ENCODE measurements around the gene GBE1.
"Not testable (repeated sequence)": the region's sequence is repeated elsewhere in the genome, so short reads cannot be mapped to it uniquely, and the experiment has no call there.

The GBE1 gene

GRCh38 chr3:81531263-81531662 is 230.2 kb downstream of the GBE1 start:
- DNase-seq (ENCODE audit: low read depth in 2 of 2) = no peak

- DNase-seq (ENCODE audit: low read depth in 2 of 2) = no peak
Measured at GRCh38 chr3:81530180-81530939, 231.1 kb downstream of the GBE1 start.

- no peak for DNase-seq (ENCODE audit: low read depth in 2 of 2)
Measured at GRCh38 chr3:81521855-81522254, 239.6 kb downstream of the GBE1 start.

GRCh38 chr3:81518945-81519344 is 242.5 kb downstream of the GBE1 start:
- DNase-seq (ENCODE audit: low read depth in 2 of 2) = no peak

- DNase-seq (ENCODE audit: low read depth in 2 of 2) = no peak
Measured at GRCh38 chr3:81516042-81516441, 245.4 kb downstream of the GBE1 start.

- no peak for DNase-seq (ENCODE audit: low read depth in 2 of 2)
Measured at GRCh38 chr3:81513591-81513990, 247.9 kb downstream of the GBE1 start.

- no peak for DNase-seq (ENCODE audit: low read depth in 2 of 2)
Measured at GRCh38 chr3:81503026-81503425, 258.4 kb downstream of the GBE1 start.

- no peak for DNase-seq (ENCODE audit: low read depth in 2 of 2)
Measured at GRCh38 chr3:81502236-81502635, 259.2 kb downstream of the GBE1 start.

DNA sequence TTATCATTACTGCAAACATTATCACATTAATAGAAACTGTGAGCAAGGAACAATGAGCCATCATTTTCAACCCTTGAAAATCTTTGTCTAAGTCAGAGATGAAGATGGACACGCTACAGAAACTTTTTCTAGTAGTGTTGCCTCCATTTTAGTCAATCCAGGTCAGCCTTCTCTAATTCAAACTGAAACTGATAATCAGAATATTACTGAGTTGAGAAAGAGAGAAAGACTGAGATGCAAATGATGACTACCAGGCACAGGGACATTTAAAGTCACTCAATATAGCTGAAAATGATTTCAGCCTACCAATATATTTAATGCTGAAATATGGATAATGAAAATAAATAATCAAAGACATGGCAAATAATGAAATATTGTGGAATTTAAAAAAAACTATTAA is 261.4 kb downstream of the GBE1 start:
- DNase-seq (ENCODE audit: low read depth in 2 of 2) = no peak

GRCh38 chr3:81497572-81498251 is 263.7 kb downstream of the GBE1 start:
- no peak for DNase-seq (ENCODE audit: low read depth in 2 of 2)

- no peak for DNase-seq (ENCODE audit: low read depth in 2 of 2)
Measured at GRCh38 chr3:81496407-81497104, 264.9 kb downstream of the GBE1 start.

DNA sequence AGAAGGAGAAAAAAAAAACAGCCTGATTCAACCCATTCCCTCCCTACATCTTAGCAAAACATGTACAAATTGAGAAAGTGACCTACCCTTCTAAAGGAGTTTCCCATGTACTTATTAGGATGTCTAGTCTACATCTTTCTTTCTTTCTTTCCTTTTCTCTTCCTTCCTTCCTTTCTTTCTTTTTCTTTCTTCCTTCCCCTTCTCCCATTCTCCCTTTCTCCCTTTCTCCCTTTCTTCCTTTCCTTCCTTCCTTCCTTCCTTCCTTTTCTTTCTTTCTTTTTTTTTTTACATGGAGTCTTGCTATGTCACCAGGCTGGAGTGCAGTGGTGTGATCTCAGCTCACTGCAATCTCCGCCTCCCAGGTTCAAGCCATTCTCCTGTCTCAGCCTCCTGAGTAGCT is 269.0 kb downstream of the GBE1 start:
- DNase-seq (ENCODE audit: low read depth in 2 of 2) = not testable (repeated sequence)

- DNase-seq (ENCODE audit: low read depth in 2 of 2) = no peak
Measured at GRCh38 chr3:81492040-81492439, 269.4 kb downstream of the GBE1 start.

- peak; percentile 46 to 64 for DNase-seq (ENCODE audit: low read depth in 2 of 2)
Measured at GRCh38 chr3:81490541-81491288, 270.7 kb downstream of the GBE1 start.

- DNase-seq (ENCODE audit: low read depth in 2 of 2) = no peak
Measured at GRCh38 chr3:81485444-81485865, 276.0 kb downstream of the GBE1 start.

DNA sequence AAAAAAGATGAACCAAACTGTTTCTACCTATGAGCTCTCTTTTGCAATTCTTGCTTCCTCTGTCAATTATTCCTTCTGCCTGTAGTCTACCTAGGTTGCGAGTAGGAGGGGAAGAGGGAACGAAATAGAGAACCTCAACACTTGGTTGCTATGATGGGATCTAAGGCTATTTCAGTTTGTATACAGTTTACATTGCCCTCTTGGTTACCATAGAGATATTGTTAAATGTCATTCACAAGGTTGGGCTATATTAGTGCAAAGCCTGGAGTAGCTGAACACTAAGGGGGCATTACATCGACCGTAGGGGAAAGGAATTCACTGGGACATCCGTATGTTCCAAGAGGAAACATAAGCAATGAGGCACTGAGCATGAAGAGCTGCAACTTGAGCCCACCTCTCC is 276.9 kb downstream of the GBE1 start:
- DNase-seq (ENCODE audit: low read depth in 2 of 2) = no peak

DNA sequence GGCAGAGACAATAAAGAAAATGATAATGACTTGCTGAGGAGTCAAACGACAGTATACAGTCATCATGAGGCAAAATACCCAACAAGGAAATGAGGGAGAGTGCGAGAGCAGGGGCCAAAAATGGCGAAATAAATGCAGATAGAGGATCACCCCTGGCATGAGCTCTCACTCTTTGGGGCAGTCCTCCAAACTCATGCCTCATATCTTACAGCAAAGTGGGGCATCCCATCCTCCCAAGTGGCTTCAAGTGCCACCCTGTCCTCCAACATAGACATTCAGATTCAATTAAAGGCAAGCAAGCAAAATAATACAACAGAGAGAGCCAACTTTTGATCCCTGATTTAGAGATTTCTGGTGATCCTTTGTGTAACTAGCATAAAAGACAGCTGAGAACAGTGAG is 278.4 kb downstream of the GBE1 start:
- no peak for DNase-seq (ENCODE audit: low read depth in 2 of 2)

DNA sequence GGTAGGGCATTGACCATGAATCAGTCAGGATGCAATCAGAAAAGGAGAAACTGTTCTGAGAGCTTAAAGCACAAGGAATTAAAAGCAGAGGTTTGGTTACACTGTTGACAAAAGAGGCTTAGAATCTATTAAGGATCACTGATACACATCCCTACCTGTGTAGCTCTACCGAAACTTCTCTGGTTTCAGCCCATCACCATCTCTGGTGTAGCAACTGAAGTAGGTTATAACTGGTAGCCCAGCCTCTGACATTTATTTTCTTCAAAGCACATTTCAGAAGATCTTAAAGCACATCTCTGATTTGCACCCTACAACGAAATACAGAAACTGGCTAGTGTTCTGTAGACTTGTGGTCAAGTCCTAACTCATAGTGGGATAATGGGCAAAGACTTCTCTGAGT is 283.7 kb downstream of the GBE1 start:
- DNase-seq (ENCODE audit: low read depth in 2 of 2) = no peak

GRCh38 chr3:81476692-81477091 is 284.8 kb downstream of the GBE1 start:
- DNase-seq (ENCODE audit: low read depth in 2 of 2) = no peak

DNA sequence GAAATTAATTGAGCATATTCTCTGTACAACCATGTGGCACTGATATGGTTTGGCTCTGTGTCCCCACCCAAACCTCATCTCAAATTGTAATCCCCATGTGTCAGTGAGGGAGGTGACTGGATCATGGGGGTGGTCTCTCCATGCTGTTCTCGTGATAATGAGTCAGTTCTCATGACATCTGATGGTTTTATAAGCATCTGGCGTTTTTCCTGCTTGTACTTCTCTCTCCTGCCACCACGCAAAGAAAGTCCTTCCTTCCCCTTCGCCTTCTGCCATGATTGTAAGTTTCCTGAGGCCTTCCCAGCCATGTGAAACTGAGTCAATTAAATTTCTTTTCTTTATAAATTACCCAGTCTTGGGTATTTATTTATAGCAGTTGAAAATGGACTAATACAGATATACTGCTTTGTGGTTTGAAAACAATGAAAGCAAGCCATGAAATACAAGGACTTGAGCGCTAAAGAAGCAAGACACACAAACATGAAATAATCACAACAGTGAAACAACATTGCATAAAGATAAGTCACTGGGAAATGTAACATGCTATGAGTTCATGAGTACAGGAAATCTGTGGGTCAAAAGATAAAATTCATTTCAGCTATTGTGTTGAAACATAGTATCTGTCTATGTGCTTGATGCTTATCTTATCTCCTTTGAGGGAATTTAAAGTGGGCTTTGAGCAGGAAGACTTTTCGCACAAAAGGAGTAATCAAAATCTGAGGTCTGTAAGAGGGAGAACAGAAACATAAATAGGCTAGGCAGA is 288.7 kb downstream of the GBE1 start:
- no peak for DNase-seq (ENCODE audit: low read depth in 2 of 2)

DNA sequence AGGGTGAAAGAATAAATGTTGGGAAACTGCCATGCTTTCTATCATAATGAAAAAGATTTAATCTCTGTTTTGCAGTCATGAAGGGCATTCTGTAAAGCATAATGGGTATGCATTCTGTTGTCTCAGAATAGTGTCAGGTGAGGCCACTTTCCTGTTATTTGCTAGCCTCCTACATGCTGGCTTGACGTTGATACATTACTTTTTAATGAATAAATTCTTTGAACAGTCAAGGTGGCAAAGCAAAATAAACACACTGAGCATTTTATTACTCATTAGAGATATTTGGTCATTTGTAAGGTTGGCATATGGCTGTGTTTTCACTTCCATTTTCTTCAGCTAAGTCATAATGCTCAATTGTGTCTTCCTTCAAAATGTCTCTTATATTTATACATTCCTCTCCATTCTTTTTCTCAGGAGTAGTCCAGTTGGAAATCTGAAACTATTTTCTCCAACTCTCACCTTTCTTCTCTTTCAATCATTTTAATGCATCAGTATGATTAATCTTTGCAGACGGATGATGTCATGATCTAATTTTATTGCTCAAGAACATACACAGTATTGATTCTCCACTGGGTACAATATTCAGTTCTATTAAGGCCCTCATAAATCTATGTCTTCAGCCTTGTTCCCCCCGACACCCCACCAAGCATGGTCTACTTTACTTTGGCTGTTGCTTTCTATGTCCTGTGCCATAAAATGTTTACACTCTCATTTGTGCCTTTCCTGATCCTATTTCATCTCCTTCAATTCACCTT is 290.7 kb downstream of the GBE1 start:
- no peak for DNase-seq (ENCODE audit: low read depth in 2 of 2)
